DMS 273 (cell line): ENCODE data around the gene FAM200B.

ENCODE experiments used
- DNase-seq: peaks from one replicate; lab custom pipeline; 2025; ENCODE audit not compliant: unreplicated experiment; lab: John Stamatoyannopoulos, UW

Gene FAM200B

GRCh38 chr4:15681372-15682241, at the start of gene FAM200B:
Gene FAM200B, plus strand, starts transcription at chr4:15681827. Its CDS starts 5,151 bp downstream, at chr4:15686978.
- DNase-seq: peak; percentile 99

GRCh38 chr4:15636818-15637217, 44.8 kb upstream of the FAM200B start:
- DNase-seq: no peak

DNA sequence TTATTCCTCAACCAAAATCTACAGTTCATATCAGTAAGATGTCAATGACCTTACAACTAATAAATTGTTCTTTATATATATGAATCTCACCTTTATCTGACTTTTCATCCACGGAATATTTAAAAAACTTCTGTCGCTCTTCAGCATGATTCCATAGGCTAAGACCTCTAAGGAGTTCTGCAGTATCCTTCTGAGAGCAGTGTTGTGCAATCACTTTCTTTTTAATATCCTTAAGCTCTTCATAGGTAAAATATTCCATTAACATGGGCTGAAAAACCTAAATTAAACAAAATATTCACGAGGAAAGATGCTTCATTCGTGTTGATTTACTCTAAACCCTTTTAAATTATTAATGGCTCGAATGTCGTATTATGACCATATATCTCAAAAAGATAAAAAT, 43.2 kb upstream of the FAM200B start:
- DNase-seq: no peak

DNA sequence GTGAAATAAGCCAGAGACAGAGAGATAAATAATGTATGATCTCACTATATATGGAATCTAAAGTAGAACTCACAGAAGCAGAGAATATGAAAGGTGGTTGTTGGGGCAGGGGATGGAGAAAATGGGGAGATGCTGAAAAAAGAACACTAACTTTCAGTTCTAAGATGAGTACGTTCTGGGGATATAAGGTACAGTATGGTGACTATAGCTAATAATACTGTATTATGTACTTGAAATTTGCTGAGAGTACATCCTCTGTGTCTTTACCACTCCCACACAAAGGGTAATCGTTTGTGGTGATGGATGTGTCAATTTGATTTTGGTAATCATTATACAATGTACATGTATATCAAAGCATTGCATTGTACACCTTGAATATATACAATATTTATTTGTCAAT, 33.0 kb upstream of the FAM200B start:
- no peak for DNase-seq

DNA sequence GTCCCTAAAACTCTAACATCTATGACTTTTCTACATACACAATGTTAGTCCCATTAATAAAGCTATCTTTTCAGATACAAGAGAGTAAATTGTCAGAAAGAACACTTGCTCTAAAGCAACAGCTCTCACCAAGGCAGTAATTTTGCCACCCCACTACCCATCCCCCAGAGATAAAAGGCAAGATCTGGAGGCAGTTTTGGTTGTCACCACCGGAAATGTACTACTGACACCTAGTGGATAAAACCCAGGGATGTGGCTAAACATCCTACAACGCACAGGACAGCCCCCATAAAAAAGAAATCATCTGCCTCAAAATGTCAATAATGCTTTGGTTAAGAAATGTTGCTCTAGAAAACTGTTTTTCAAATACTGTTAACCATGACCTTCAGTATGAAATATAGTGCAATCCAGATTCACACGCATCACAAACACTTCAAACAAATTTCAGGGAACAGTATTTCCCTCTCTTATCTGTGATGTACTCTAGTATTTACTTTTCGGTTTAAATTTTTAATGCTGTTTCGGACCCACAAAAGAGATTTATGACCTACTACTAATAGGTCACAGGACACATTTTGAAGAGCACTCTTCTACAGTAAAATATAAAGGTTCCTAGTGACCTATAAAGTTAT, 31.6 kb upstream of the FAM200B start:
- peak; percentile 69 for DNase-seq

DNA sequence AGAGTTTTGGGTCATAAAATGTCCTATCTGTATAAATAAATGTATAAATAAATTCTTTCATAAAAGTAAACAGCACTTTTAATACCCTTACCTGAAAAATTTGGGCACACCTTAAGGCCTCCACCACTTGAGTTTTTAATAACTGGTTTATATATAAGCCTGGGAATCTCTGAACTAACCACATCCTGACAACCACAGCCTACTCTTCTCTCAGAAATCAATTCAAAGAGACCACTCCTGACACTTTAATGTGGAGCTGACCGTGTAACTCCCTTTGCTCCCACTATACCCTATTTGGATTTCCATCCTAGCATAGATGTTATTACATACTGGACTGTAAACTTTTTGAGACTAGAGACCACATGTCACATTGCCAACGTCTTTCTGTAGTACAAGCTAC, 30.0 kb upstream of the FAM200B start:
- peak; percentile 6 for DNase-seq

- DNase-seq: no peak
Observed at GRCh38 chr4:15652191-15652590, 29.4 kb upstream of the FAM200B start.

- no peak for DNase-seq
Observed at GRCh38 chr4:15652841-15653240, 28.8 kb upstream of the FAM200B start.

GRCh38 chr4:15653420-15653819, 28.2 kb upstream of the FAM200B start:
- no peak for DNase-seq

DNA sequence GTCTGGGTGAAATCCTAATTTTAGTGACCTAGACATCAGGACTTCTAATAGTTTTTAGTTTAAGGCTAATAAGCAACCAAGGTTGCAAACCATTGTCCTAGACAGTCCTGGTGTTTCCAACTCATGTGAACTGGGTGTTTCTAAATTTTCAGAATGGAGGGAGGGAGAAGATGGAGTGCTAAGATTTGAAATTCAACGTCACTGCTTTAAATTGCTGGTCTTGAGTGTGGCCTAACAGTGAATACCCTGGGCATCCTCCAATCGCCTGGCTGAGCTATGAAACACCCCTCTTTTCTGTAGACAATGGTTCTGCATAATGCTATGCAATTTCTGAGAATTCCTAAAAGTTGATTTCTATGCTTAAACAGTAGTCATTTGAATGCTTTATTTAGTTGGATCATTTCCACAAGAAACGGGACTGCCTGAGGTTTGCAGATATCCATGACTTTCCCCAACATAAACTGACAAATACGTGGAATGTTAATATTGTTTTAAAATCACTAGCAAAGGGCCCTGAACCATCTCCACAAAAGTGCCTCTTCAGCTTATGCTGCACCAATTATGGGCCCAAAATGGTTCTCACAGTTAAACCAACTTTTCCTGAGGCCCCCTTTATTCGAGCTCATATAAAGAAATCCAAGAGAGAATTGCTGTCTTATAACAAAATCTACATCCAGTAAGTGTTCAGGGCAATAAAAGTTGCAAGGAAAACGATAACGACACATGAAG, 27.6 kb upstream of the FAM200B start:
- DNase-seq: peak; percentile 49

- DNase-seq: peak; percentile 80
Observed at GRCh38 chr4:15654593-15655222, 26.9 kb upstream of the FAM200B start.

GRCh38 chr4:15655223-15656037, 26.2 kb upstream of the FAM200B start, which contains the start of gene FBXL5:
Gene FBXL5, minus strand, starts transcription at chr4:15655357. Its CDS starts 70 bp downstream, at chr4:15655287.
- DNase-seq: peak; percentile 94

- DNase-seq: peak; percentile 30
Observed at GRCh38 chr4:15656038-15656470, 25.6 kb upstream of the FAM200B start.

GRCh38 chr4:15657366-15657765, 24.3 kb upstream of the FAM200B start:
- DNase-seq: no peak

- DNase-seq: no peak
Observed at GRCh38 chr4:15658136-15658770, 23.4 kb upstream of the FAM200B start.

DNA sequence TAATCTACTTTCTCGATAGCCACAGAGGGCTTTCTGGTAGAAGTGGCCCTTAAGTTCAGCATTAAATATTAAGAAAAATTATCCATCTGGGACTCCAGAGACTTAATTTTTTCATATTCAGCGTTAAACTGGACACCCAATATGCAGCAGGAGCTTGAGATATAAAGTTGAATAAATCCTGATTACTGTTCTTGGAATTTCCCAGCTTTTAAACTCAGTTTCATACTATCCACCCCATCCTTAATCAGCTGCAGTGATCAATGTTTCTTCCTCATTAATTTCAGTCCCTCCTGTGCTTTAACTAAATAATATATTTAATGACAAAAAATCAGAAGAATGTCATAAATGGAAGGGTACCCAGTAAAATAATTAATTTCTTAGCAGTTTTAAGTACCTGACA, 22.8 kb upstream of the FAM200B start:
- no peak for DNase-seq

DNA sequence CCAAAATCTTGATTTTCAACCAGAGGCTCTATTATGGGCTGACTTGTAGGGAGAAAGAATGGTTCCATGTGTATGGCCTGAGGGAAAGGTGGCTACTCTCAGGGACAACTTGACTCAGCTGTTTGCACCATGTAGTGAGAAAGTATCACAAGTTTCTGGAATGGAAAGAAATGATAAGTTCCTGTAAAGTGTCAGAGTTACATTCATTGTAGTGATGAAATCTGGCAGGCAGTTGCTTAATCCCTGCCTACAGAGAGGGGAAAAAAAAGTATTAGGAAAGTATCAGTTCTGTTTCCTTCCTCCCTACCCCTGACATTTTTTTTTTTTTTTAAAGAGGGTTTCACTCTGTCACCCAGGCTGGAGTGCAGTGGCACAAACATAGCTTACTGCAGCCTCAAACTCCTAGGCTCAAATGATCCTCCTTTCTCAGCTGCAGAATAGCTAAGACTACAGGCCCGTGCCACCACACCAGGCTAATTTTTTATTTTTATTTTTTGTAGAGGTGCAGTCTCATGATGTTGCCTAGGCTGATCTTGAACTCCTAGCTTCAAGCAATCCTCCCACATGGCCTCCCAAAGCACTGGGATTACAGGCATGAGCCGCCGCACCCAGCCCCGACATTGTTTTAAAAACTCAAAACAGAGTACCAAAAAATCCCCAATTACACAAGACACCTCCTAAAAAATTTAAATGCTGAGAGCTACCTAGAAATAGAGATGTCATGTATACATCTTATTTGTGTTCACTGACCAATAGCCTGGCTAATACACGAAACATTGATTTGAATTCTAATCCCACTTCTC, 21.7 kb upstream of the FAM200B start:
- DNase-seq: no peak

- no peak for DNase-seq
Observed at GRCh38 chr4:15665753-15666365, 15.8 kb upstream of the FAM200B start.

DNA sequence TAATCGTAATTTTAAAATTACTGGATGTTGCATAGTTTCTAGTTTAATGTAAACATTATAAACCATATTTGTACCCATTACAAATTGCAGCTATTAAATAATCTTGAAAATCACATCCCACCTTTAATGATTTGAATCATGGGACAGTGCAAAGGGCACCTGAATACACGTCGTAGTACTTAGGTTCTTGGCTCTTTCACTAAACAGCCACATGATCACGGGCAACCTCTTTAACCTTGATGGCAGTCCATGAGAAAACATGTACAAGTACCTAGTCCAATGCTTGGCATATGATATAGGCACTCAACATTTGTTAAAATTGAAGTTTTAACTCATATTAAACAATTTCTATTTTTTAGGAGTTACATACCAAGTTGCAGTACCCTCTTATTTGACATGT, 14.6 kb upstream of the FAM200B start:
- no peak for DNase-seq
